ENCODE data around the gene FBXL17. TPM values are rescaled to one million over a fixed set of nuclear protein-coding genes. Genes with fewer than 3 reads are reported as not detected.

The FBXL17 gene
- polyA plus RNA-seq, 4 donors: 26.4 to 31.5 (median 30.9) TPM

DNA sequence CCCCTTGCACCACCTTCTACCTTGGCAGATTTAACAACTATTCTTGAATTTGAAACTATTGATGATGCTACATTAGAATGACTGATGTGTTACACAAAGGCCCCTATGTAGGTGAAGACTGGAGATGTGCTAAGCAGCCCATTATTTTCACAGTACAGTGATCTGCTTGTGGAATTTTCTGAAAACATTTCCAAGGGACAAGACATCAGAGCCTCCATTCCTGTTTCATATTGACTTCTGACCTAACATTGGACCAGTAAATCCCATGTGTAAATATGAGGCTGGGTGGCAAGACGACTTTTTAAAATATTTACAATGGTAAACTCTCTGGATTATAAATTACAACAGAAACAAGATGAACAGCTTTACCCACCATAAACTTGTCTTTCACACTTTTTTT is 445.4 kb downstream of the FBXL17 start:
- DNase-seq (ENCODE audit: low read depth in 4 of 4, low spot score in 3 of 4): no peak

DNA sequence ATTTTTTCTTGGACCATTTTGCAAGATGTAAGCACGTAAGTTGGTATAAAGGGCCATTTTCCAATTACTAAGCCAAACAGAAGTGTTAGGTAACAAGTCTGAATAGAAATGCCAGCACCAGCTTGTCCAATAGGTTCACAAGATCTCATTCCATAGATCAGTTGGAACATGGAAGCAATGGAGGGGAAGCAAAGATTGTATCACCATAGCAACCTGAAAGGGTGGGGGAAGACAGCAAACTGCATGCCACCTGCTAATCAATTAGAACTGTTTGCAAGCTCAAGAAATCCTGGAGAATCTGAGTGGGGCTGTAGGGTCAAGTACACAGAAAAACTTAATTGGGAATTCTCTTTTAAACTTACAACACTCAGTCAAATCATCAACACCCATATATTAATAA is 446.3 kb downstream of the FBXL17 start:
- no peak for DNase-seq (ENCODE audit: low read depth in 4 of 4, low spot score in 3 of 4)

DNA sequence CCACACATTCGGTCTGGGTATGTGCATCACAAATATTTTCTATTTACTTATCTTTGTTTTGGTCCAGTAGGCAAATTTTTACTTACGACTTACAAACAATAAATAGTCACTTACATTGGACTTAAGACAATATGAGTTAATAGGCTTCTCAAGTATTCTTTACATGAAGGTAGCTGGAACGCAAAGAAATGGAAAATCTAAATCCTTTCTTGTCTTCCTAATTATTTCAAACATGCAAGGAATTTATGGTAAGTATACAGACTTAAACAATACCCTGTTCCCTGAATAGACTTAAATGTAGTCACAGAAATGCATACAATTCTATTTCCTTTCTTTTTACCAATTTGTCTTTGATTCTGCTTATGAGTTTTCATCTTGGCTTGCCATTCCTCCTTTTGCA is 448.6 kb downstream of the FBXL17 start:
- no peak for DNase-seq (ENCODE audit: low read depth in 4 of 4, low spot score in 3 of 4)

DNA sequence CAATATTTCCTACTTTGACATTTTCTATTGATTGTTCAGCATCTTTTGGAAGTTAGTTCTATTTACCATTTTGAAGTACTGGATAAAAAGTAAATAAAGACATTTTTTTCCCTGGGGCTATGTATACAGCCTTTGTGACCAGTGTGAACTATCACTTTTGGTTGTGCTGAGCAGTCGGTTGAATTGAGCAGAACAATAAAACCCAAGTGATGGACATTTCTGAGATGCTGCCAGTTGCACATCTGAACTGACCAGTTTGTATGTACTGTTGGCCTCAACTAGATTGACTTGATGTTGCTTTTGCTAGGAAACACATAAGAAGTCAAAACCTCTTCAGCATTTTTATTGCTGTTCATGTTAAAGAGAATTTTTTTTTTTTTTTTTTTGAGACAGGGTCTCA is 451.0 kb downstream of the FBXL17 start:
- DNase-seq (ENCODE audit: low read depth in 4 of 4, low spot score in 3 of 4): no peak

DNA sequence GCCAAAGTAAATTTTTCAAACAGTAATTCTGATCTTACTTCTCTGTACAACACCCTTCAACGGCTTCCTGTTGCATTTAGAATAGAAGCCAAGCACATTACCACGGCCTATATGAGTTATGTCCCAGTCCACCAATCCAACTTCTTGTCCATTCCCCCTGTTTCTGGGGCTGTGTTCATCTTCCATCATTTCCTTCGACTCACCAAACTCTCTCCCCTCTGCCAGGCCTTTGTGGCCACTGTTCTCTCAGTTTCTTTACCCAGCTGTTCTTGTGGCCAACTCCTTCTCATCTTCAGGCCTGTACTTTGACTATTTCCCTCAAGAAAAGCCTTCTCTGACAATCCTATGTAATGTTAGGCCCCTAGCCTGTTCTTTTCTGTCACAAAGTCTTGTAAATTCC is 451.8 kb downstream of the FBXL17 start:
- no peak for DNase-seq (ENCODE audit: low read depth in 4 of 4, low spot score in 3 of 4)

DNA sequence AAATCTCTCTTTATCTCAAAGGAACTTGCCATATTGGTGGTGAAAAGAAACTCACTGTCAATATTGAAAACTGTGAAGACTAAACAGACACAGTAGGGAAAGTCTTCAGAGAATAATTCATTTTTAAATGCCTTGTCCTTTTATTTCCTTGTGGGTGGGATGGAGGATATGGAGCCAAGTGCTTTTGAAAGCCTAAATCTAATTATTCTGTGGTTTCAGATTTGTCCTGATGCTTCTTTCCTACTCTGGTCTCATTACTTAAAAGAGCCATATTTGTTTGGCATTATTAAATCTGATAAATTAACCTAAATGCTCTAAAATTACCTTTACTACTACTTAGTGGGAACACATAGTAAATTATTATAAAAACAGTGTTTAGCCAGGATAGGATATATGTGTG is 452.8 kb downstream of the FBXL17 start:
- no peak for DNase-seq (ENCODE audit: low read depth in 4 of 4, low spot score in 3 of 4)

DNA sequence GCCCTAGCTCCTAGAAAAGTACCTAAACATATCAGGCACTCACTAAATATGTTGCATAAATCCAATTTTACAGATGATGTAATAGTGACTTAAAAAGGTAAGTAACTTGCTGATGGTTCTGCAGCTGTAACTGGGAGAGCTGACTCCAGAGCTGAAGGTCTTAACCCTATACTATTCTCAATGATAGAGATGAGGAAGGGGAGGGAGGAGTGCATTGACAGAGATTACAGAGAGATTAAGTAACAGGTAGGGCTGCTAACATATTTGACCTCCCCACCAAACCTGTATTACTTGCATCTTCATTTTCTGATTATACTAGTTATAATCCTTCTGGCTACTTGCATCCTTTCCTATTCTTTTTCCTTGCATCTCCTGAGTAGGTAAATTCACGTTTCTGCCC is 455.8 kb downstream of the FBXL17 start:
- no peak for DNase-seq (ENCODE audit: low read depth in 4 of 4, low spot score in 3 of 4)

DNA sequence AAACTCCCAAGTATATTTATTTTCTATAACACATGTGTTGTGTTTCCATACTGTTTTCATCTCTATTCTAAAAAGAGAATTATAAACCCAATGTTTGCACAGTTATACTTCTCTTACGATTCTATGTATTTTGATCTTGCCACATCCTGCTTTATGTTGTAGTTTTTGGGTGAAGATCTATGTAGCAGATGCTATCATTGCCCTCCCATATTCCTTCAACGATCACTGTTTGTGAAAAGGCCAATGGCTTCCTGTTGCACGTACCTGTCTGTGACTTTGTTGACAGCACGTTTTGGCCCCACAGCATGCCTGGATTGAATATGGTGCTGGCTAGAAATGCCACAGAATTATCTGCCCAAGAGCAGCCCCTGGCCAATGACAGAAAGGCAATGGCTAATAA is 456.7 kb downstream of the FBXL17 start:
- DNase-seq (ENCODE audit: low read depth in 4 of 4, low spot score in 3 of 4): no peak

DNA sequence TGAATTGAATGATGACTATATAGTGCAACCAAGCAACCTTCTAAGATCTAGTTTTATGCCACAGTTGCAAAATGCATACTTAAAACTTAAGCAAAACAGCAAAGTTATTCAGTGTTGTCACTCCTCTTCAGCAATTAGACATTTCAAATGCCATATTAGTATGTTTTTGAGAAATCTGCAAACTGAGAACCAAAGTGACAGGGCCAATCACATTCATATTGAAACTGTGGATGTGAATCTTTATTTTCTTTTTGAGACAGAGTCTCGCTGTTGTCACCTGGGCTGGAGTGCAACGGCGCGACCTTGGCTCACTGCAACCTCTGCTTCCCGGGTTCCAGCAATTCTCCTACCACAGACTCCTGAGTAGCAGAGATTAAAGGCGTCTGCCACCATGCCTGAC is 461.9 kb downstream of the FBXL17 start:
- DNase-seq (ENCODE audit: low read depth in 4 of 4, low spot score in 3 of 4): no peak

DNA sequence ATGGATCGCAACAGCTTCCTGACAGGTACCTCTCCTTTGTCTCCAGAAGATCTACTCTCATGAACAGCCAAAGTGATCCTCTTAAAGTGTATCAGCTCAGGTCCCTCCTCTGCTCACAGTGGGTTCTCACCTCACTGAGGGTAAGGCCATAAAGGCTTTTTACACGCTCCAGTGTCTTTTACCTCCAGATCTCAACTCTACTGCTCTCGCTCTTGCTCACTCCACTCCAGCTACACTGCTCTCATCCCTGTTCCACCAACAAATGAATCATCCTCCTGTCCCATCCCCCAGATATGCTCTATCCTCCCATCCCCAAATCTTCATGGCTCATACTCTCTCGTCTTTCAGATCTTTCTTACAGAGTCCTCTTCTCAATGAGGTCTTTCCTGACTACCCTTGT is 462.5 kb downstream of the FBXL17 start:
- DNase-seq (ENCODE audit: low read depth in 4 of 4, low spot score in 3 of 4): no peak

DNA sequence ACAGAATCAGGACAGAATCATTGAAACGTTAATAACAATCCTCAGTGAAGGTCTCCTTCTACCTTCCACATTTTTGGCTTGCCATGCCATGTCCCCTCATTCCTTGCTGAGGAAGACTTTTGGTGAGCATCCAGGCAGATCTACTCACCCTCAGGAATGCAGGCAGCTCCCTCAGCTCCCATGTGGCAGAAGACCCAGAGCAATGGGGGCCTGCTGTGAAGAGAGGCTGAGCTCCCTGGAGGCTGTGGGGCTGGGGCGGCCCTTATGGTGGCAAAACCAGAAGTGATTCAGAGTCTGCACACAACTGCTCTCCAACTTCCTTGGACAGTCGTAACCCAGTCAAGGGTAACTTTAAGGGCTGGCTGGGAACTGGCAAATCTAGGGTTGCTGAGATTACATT is 463.9 kb downstream of the FBXL17 start:
- DNase-seq (ENCODE audit: low read depth in 4 of 4, low spot score in 3 of 4): no peak

DNA sequence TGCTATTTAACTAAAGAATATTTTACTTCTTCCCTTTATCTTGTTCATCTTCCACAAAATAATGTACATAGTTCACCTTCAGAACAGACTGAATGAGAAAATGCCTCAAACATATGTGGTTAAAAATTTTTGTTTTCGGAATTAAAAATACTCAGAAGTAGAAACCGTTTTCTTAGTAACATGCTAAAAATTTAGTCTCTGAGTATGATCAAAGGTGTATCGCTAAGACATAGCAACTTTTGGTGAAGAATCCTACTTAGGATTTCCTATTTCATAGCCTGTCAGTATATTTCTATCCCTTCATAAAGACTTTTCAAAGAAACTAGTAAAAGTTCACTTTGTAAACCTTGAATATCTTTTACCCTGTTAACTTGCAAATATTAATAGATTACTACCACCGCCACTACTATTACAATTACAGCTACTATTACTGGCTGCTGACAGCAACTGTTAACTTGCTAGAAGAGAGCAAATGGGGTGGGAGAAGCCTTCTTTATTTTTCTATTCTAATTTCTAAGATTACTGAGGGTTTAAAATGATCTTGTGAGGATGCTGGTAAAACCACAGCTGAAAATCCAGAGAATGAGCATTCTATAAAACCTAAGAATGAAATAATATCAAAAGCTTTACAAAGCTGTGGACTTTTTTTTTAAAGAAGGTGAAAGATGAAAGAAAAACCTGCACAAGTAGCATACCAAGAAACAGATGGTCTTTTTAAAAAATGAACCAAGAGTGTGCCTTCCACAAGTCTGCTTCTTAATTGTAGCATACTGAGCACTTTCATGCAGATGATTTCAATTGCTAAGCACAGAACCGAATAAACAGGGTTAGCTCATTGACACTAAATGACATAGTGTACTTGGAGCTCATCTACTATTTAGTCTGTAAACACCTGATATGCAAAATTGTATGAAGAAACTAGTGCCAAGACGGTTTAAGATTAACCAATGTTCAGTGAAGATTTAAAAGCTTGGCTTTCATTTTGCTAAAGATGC is 464.9 kb downstream of the FBXL17 start:
- DNase-seq (ENCODE audit: low read depth in 4 of 4, low spot score in 3 of 4): no peak

DNA sequence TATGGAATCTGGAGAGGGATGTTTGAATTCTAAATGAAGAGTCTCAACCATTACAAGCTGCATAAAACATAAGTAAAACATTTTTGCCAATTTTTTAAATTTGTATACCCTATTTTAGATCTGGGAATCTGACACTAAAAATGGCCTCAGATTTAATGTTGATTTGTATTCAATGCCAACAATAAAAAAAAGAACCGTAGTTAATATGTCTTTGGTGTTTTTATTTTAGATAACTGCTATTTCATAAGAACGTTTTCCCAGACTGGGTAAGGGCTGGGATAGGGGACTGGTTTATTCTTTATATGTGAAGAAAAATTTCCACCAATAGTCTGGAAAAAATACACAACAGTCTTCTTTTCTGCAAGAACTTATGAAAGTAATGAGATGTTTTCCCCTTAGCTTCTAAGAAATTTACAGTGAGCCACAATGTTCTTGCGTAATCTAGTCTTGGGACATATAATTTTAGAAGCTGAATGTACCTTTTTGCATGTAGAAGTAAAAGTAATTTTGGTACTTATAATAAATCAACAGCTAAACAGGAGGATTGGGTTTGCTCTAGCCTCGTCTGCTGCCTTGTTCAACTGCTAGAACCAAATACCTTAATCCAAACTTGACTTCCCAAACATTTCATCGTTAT is 466.6 kb downstream of the FBXL17 start:
- DNase-seq (ENCODE audit: low read depth in 4 of 4, low spot score in 3 of 4): no peak

DNA sequence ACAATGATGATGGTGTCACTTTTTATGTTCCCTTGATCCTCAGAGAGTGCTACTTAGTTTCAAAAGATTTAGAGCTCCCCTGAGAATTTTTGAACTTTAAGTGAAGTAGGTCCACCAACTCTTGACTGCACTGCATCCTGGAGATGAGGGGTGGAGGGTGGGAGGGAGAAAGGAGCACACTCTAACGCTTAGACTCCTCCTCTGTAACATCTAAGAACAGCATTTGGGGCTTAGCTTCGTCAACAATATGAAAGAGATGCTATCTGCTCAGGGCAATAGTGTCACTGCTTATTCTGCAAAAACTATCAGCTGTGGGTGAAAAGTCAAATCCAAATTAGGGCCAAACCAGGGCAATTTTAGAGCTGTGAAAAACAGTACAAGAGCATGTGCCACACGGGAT is 468.4 kb downstream of the FBXL17 start:
- DNase-seq (ENCODE audit: low read depth in 4 of 4, low spot score in 3 of 4): no peak

DNA sequence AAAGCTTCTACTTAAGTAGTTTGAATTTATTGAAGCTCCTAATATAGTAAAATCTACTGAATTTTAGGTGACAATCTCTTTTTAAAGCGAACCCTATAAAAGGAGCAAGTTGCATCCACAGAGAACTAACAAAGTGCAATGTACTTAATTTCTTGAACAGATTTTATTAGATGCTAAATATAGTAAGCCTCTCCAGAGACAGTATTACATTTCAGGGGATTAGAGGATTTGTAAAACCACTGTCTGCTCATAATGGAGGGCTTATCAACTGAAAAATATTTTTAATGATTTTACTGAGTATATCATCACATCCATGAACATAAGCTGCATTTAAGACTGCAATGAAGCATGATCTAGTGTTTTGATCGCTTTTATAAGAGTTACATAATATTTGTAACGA is 481.2 kb downstream of the FBXL17 start:
- no peak for DNase-seq (ENCODE audit: low read depth in 4 of 4, low spot score in 3 of 4)

DNA sequence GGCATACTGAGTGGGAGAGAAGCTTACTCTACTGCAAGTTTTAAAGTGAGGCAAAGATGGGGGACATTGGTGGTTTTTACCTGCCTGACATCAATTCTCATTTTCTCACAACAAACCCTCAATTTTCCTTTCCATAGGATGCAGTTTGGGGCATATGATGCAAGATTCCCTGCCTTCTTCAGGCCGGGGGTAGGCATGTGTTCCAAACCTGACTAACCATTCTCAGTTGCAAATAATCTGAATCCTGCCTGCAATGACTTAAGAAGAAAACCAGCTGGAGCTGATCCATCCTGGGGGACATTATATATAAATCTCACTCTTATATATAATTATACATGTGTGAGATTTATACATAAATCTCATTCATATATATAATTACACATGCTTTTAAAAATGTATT is 487.5 kb downstream of the FBXL17 start:
- DNase-seq (ENCODE audit: low read depth in 4 of 4, low spot score in 3 of 4): no peak

DNA sequence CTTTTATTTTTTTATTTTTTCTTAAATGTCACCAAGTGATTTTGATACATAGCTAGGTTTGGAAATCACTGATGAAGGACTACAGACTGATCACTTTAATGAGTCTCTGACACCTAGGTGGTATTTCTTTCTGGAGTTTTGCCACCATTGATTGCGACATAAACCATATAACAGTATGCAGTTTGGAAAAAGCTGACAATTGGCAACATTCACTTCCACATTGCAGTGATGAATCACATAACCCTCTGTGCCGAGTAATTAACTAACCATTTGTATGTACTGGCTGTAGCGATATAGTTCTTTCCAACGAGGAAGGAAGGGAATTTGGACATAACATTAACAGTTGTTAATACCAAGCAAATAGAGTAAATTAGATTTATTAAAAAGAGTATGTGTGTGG is 488.3 kb downstream of the FBXL17 start:
- DNase-seq (ENCODE audit: low read depth in 4 of 4, low spot score in 3 of 4): no peak

DNA sequence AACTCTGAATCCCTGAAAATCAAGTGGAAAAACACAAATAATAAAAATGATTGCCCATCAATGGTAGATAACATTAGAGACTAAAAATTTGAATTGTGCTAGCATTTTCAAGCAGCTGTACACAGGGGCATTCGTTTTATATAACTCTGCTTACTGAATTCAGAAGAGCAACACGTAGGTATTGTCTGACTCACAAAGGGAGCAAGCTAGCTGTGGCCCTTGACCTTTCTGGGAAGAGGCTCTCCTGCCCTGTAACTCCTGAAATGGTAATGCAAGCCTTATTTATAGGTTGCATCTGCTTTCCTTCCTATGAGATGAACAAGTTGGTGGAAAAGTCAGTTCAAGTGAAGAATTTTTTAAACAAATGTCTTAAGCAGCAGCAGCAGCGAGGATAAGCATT is 492.5 kb downstream of the FBXL17 start:
- no peak for DNase-seq (ENCODE audit: low read depth in 4 of 4, low spot score in 3 of 4)

DNA sequence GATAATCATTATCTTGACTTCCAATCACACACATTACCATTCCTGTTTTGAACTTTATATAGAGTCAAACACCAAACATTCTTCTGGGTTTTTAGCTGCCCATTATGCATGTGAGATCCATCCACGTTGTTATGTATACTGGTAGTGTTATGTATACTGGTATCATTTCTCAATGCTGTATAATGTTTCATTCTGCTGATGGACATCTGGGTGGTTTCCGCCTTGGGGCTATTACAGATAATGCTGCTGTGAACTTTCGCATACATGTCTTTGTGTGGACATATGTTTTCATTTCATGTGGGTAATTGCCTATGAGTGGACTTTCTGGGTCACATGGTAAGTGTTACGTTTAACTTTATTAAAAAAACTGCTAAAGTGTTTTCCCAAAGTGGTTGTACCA is 493.4 kb downstream of the FBXL17 start:
- DNase-seq (ENCODE audit: low read depth in 4 of 4, low spot score in 3 of 4): no peak

DNA sequence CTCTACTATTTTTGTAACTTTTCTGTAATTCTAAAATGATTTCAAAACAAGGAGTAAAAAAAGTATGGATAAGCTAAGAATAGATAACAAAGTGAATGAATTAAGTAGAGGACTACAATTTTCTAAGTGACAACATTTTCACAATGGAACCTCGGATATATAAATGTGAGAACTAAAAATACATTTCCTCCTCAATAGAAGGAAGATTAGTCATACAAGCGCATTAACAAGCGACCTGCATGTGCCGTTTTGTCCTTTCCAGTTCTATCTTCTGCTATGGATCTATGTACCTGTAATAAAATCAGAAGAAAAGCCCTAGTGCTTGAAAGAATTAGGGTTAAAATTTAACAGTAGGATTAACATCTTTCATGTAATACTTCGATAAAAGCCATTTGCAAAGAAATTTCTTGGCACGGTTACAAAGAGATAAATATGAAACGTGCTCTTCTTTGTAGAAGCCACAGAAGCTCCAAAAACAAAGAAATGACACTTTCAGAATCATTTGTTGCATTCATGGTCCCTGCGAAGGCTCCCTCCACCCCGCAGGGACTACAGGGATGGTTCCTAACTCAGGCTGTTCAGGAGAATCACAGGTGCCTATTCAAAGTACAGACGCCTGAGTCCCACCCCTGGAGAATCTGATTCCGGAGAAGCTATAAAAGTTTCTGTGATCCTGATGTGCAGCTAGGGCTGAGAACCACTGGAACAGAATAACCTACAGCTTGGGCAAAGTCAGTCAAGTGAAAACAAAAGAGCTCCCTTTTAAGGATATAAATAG is 494.5 kb downstream of the FBXL17 start:
- DNase-seq (ENCODE audit: low read depth in 4 of 4, low spot score in 3 of 4): no peak

DNA sequence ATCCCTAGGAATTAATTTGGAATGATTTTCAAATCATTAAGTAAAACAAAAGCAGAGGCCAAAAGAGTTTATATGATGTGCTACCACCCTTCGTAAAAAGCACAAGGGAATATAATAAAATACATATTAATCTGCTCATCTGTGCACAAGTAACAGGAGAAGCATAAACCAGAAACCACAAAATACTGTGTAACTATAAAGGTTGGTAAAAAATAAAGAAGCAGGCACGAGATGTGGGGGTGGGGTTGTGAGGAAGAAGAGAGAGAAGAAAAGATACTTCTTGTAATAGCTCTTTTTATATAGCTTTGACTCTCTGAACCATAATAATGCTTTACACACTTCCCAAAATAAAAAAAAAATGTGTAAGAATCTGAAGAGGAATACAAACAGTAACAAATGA is 496.3 kb downstream of the FBXL17 start:
- DNase-seq (ENCODE audit: low read depth in 4 of 4, low spot score in 3 of 4): no peak

Measured in right renal pelvis (tissue), 4 donors.